ENCODE data around the gene MEX3C. TPM values are rescaled to one million over a fixed set of nuclear protein-coding genes. Genes with fewer than 3 reads are reported as not detected.

MEX3C gene
- total RNA-seq, 4 donors from 2014 or later, result 30.6 to 44.7 (median 33.2) TPM

GRCh38 chr18:51192026-51192425, 5.5 kb downstream of the MEX3C start:
- intact Hi-C loops (cut with DNase I), result no loop called here
- no peak overlapping the region for H3K27ac ChIP-seq
- H3K4me3 ChIP-seq (replicated peaks in 1 of 3), result no peak overlapping the region
- H3K9me3 ChIP-seq, result no peaks in the 10 kb centered on the region
- WGBS, 2 donors, result 78 to 81% methylated on average over 2 of the region's 2 CpGs
- no peaks in the 10 kb centered on the region for H3K36me3 ChIP-seq
- peaks cover 21 to 40% of the 10 kb centered on the region in 2 donors for H3K4me1 ChIP-seq
- DNase-seq, result no peak
- no peaks in the 10 kb centered on the region for H3K27me3 ChIP-seq
- TF ChIP-seq CTCF (IDR thresholded peaks at IDR 0.05) (no peak), POLR2A (IDR thresholded peaks at IDR 0.05) (no peak)

GRCh38 chr18:51191128-51191717, 6.3 kb downstream of the MEX3C start:
- H3K27ac ChIP-seq, result no peak overlapping the region

GRCh38 chr18:51190000-51190399, 7.5 kb downstream of the MEX3C start:
- no peak for TF ChIP-seq POLR2A (IDR thresholded peaks at IDR 0.05)
- TF ChIP-seq CTCF (IDR thresholded peaks at IDR 0.05), result no peak
- Histone ChIP-seq H3K36me3 (no peaks in the 10 kb centered on the region), H3K9me3 (no peaks in the 10 kb centered on the region), H3K4me3 (replicated peaks in 1 of 3) (no peak overlapping the region), H3K4me1 (peaks cover 17 to 40% of the 10 kb centered on the region in 2 donors), H3K27me3 (no peaks in the 10 kb centered on the region), H3K27ac (no peak overlapping the region)
- no peak for DNase-seq
- intact Hi-C loops (cut with DNase I), result no loop called here

More at GRCh38 chr18:51191128-51191717, 6.3 kb downstream of the MEX3C start:
- no peak overlapping the region for H3K4me3 ChIP-seq (replicated peaks in 1 of 3)
- intact Hi-C loops (cut with DNase I), result no loop called here
- no peaks in the 10 kb centered on the region for H3K27me3 ChIP-seq
- 71 to 72% methylated on average over 4 of the region's 4 CpGs for WGBS, 2 donors
- H3K4me1 ChIP-seq, result peaks cover 21 to 40% of the 10 kb centered on the region in 2 donors
- TF ChIP-seq POLR2A (IDR thresholded peaks at IDR 0.05) (no peak), CTCF (IDR thresholded peaks at IDR 0.05) (no peak)
- no peak for DNase-seq
- no peaks in the 10 kb centered on the region for H3K9me3 ChIP-seq
- no peaks in the 10 kb centered on the region for H3K36me3 ChIP-seq

DNA sequence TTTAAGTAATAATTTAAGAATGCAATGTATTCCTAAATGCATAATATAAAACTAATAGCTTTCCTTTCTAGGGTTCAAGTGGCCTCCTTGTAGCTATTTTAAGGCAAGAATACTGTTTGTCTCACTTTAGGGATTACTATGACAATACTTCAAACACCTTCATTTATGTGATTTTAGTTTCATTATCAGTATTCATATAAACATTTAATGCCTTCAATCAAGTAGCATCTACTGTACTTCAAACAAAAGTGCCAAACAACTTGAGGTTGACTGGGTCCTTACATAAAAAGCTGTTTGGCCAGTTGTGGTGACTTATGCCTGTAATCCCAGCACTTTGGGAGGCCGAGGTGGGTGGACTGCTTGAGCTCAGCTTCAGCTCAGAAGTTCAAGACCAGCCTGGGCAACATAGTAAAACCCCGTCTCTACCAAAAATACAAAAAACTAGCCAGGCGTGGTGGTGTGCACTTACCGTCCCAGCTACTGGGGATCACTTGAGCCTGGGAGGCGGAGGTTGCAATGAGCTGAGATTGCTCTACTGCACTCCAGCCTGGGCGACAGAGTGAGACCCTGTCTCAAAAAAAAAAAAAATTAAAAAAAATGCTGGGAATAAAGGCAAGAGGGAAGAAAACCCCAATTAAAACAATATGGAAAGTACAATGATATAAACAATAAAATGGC, 9.3 kb downstream of the MEX3C start:
- no peak for DNase-seq
- intact Hi-C loops (cut with DNase I), result no loop called here
- Histone ChIP-seq H3K4me1 (peaks cover 0 to 22% of the 10 kb centered on the region in 2 donors), H3K4me3 (replicated peaks in 1 of 3) (no peak overlapping the region), H3K27me3 (no peaks in the 10 kb centered on the region), H3K9me3 (no peaks in the 10 kb centered on the region), H3K36me3 (no peaks in the 10 kb centered on the region), H3K27ac (no peak overlapping the region)
- WGBS, 2 donors, result 77 to 78% methylated on average over 6 of the region's 6 CpGs
- TF ChIP-seq CTCF (IDR thresholded peaks at IDR 0.05), result no peak
- no peak for TF ChIP-seq POLR2A (IDR thresholded peaks at IDR 0.05)

DNA sequence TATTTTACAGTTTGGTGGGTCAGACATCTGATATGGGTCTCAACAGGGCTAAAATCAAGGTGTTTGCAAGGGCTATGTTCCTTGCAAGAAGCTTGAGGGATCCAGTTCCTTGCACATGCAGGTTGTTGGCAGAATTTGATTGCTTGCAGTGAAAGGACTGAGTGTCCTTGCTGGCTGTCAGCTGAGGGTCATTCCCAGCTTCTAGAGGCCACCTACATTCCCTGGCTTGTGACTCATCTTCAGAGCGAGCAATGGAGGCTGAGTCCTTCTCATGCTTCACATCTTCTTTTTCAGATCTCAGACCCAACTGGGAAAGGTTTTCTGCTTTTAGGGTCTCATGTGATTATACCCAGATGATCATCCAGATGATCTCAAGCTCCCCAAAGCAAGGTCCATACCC, 12.4 kb downstream of the MEX3C start:
- Histone ChIP-seq H3K27ac (no peak overlapping the region), H3K9me3 (no peaks in the 10 kb centered on the region), H3K4me1 (peaks cover 0 to 4% of the 10 kb centered on the region in 2 donors), H3K4me3 (replicated peaks in 1 of 3) (no peak overlapping the region), H3K36me3 (no peaks in the 10 kb centered on the region), H3K27me3 (no peaks in the 10 kb centered on the region)
- no peak for TF ChIP-seq POLR2A (IDR thresholded peaks at IDR 0.05)
- no peak for TF ChIP-seq CTCF (IDR thresholded peaks at IDR 0.05)
- DNase-seq, result no peak
- 92 to 100% methylated on average over 1 of the region's 1 CpG for WGBS, 2 donors
- intact Hi-C loops (cut with DNase I), result no loop called here

All from thyroid gland (tissue), 4 donors.